GM19463 (cell line): Measurements from ENCODE around the gene PTPRN2.

ENCODE experiments used
- ATAC-seq: cut with Tn5 transposase; IDR thresholded peaks from one replicate; pipeline ENCODE4 v1.9.1; 2021; ENCODE audit warnings: mild to moderate bottlenecking, moderate library complexity; ENCODE audit not compliant: unreplicated experiment

Gene PTPRN2

DNA sequence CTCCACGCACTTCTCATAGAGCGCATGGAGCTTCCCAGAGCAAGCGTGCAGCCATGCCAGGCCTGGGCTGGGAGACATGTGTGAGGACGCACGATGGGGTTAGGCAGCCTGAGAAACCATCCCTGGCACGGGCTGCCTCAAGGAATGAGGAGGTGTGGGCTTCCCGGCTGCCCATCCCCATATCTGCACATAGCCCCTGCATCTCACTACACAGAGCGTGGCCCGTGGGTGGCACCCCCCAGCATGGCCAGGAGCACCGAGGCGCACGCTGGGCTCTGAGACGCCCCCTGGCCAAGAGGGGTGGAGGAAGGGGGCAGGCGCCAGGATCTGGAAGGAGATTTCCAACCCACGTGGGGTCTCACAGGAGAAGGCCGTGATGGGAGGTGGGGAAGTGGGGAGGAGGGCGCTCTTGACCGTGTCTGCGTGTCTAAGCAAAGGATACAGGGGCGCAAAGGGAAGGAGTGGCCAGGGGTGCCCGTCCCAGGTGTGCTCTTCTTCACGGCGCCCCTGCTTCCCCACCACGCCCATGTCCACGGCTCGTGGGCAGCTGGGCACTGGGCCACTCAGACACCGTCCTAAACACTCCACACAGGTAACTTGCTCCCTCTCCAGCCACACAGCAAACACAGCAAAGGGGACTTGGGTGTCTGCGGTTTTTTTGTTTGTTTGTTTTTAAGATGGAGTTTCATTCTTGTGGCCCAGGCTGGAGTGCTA, 340.5 kb downstream of the PTPRN2 start:
- no peak for ATAC-seq

GRCh38 chr7:158246272-158246959, 341.2 kb downstream of the PTPRN2 start:
- no peak for ATAC-seq

DNA sequence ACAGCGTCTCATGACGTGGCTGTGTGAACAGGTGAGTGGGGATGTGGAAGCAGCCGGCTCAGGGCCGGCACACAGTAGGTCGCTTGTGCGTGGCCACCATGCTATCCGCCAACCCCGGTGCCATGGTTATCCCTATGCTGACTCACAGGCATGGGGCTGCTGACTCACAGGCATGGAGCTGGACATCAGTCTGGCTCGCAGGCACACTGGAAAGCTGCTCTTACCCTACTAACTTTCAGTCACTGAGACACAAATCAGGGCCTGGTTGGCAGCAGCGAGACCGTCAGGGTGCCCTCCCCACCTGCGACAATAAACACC, 341.9 kb downstream of the PTPRN2 start:
- no peak for ATAC-seq

DNA sequence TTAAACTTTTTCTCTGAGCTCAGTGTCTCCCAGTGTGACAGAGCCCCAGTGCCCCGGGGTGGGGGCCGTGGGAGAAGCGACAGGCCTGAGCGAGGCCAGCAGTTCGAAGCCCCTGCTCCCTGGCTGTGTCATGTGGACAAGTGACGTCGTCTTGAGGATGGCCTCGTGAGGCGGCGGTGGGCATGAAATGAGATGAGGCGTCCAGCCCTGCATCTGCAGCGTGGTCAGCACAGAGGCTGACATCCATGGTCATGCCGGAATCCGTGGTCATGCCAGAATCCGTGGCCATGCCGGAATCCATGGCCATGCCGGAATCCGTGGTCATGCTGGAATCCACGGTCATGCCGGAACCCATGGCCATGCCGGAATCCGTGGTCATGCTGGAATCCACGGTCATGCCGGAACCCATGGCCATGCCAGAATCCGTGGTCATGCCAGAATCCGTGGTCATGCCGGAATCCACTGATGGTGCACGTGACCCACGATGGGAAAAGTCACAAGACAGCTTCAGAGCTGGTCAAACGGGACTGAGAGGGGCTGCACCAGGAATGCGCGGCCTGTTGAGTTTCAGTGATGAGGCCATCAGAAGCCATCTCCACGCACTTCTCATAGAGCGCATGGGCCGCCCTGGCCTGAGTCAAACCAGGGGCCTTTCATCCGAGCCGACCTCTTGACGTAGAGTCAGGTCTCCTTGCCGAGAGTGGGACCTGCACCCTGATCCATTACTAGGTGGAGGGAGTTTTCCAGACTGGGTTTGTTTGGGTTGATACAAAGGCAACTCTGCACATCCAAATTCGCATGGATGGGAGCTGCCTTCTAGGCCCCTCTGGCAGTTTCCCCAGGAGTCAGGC, 342.5 kb downstream of the PTPRN2 start:
- no peak for ATAC-seq

- no peak for ATAC-seq
Observed at GRCh38 chr7:158244430-158244829, 343.2 kb downstream of the PTPRN2 start.

- ATAC-seq, result no peak
Observed at GRCh38 chr7:158241919-158242318, 345.7 kb downstream of the PTPRN2 start.

DNA sequence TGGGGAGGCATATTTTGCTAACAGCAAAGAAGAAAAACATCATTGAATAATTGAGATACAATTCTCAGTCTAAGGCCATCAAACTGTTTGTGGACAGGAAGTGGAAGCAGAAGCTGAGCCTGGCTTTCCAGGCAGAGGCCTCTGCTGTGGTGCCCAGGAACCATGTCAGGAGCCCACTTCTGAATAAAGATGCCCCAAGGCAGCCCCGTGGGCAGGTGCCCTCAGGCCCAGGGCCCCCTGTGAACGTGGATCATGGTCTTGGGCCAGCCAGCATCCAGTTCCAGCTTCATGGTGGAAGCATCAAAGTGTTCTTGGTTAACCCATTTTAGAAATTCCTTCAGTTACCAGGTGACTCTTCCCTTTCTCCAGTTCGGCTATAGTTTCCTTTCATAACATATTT, 346.8 kb downstream of the PTPRN2 start:
- ATAC-seq, result no peak

DNA sequence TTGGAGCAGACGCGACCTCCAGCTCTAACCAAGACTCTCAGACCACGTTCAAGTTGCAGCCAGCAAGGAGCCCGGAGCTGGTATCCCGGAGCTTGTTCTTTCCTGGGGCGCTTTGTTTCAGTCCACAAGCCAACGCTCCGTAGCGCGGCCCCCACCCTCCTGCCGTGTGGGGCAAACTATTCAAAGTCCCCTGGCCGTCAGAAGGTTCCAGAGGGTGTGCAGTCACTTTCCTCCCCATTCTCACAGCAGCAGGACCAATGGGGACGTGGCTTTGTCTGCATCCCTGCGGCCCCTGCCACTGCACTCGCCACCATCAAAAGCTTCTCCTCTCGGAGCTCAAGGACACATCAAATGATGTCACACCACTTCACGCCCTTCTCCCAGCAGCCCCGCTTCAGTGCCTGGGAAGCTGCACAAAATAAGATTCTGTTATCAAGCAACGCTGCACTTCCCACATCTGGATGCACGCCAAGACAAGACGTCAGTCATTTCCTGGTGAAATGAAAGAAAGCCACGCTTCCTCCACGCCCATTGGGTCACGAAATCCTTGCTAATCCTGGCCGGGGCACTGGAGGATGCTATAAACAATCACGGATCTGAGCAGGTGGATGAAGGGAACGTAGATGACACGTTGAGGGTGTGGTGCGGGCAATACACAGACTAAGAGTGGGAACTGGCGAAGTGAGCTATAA, 348.2 kb downstream of the PTPRN2 start:
- no peak for ATAC-seq

- ATAC-seq, result no peak
Observed at GRCh38 chr7:158238616-158239289, 348.9 kb downstream of the PTPRN2 start.

DNA sequence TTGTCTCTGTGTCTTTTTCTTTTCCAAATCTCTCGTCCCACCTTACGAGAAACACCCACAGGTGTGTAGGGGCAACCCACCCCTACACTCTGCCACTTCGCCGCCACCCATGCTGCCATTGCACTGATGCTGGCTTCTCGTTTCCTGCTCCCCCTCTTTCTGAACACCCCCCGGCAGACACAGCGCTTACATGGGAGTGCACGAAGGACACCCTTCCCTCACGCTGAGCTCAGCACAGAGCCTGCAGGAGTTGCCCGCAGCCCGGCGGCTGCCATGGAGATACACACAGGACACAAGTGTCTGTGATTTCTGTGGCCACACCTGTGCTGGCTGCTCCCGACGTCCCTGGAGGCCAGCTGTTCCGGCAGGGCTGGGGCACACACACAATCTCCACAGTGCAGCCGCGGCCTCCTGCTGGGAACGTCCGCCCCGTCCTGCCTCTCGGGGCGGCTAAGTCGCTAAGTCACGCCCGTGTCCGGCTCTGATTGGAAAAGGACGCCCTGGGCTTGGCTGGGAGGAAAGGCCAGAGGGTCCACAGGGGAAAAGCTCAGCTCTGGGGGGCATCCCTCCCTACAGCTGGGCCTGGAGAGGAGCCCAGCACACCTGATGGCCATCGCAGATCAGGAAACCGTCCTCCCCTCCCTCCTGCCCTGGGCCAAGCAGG, 349.8 kb downstream of the PTPRN2 start:
- no peak for ATAC-seq

DNA sequence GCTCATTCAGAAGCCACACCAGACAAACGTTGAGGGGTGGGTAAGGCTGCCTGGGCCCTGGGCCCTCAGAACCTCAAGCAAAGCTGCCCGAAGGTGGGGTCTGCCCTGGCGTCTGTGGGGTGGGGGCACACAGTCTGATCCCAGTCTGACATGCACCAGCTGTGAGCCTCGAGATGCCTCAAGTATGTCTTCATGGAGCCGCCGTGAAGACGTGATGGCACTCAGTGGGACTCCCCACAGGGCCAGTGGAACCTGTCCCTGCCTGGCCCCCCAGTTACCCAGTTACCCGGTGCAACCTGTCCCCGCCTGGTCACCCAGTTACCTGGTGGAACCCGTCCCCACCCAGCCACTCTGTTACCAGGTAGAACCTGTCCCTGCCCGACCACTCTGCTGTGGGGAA, 351.2 kb downstream of the PTPRN2 start:
- ATAC-seq, result no peak

GRCh38 chr7:158235862-158236261, 351.8 kb downstream of the PTPRN2 start:
- ATAC-seq, result no peak

DNA sequence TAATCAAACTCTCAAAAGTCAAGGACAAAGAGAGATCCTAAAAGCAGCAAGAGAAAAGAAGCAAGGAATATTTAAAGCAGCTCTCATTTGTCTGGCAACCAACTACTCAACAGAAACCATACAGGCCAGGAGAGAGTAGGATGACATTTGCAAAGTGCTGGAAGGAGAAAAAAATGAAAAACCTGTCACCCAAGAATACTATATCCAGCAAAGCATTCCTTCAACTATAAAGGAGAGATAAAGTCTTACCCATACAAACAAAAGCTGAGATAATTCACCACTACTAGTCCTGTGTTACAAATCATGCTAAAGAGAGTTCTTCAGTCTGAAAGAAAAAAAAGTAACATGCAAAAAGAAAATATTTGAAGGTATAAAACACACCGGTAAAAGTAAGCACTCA, 357.7 kb downstream of the PTPRN2 start:
- ATAC-seq, result no peak

GRCh38 chr7:158228986-158229385, 358.6 kb downstream of the PTPRN2 start:
- ATAC-seq, result no peak

DNA sequence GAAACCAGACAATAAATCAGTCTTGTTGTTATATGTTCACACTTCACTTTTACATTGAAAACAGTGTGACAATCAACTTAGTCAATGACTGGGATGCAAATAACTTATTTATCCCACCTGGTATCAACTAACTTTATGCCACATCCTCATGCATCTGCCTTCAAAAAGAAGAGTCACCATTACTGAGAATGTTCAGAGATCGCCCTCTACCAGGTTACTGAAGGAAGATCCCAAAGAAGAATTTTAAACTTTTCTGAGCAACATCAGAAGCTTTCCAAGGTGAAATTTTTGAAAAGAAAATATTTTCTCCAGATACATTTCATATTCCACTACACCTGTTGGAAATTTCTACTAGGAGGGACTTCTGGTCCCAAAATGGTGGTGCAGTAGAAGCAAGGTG, 359.5 kb downstream of the PTPRN2 start:
- no peak for ATAC-seq

- ATAC-seq, result no peak
Observed at GRCh38 chr7:158227258-158227984, 360.2 kb downstream of the PTPRN2 start.

- no peak for ATAC-seq
Observed at GRCh38 chr7:158216198-158216597, 371.4 kb downstream of the PTPRN2 start.

DNA sequence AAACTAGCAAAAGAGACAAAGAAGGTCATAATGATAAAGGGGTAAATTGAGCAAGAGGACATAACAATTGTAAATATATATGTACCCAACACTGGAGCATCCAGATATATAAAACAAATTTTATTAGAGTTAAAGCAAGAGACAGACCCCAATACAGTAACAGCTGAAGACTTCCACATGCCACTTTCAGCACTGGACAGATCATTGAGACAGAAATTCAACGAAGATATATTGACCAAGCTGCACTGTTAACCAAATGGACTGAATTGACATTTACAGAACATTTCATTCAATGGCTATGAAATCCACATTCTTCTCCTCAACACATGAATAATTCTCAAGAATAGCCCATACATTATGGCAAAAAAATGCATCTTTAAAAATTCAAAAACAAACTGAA, 378.2 kb downstream of the PTPRN2 start:
- no peak for ATAC-seq

- ATAC-seq, result no peak
Observed at GRCh38 chr7:158206341-158206740, 381.3 kb downstream of the PTPRN2 start.

DNA sequence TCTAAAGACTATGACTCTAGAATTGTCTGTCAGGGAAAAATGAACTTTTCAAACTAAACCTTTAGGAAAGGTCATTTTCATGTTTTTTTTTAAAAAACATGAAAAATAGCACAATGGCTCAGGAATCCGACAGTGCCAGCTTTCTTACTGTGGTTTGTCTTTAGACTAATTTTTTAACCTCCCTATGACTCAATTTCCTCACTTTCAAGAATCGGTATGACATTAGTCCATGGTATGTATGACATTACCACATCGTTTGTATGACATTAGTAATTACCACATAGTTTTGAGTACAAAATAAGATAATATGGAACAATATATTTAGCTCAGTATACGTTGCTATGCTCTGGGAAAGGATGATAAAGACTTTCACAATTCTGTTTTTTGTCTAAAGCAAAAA, 383.2 kb downstream of the PTPRN2 start:
- no peak for ATAC-seq
